ENCODE results near the gene HLA-DMA.

The HLA-DMA gene

GRCh38 chr6:32952817-32953739, at the start of gene HLA-DMA:
Gene HLA-DMA (minus strand): TSS chr6:32953097. CDS start chr6:32953036, 61 bp downstream.
- DNase-seq = peak; percentile 92

GRCh38 chr6:33001685-33002084, 48.8 kb upstream of the HLA-DMA start:
- DNase-seq = no peak

- peak; percentile 37 for DNase-seq
These were observed 47.2 kb upstream of the HLA-DMA start for GRCh38 chr6:33000055-33000454.

GRCh38 chr6:32995448-32995847, 42.6 kb upstream of the HLA-DMA start:
- no peak for DNase-seq

GRCh38 chr6:32993363-32993973, 40.6 kb upstream of the HLA-DMA start:
- no peak for DNase-seq

- DNase-seq = no peak
These were observed 39.1 kb upstream of the HLA-DMA start for GRCh38 chr6:32991972-32992371.

GRCh38 chr6:32989368-32989767, 36.5 kb upstream of the HLA-DMA start:
- no peak for DNase-seq

- DNase-seq = peak; percentile 89
These were observed 31.9 kb upstream of the HLA-DMA start for GRCh38 chr6:32984622-32985389.

GRCh38 chr6:32983964-32984621, 31.2 kb upstream of the HLA-DMA start:
- DNase-seq = peak; percentile 33

- no peak for DNase-seq
These were observed 30.6 kb upstream of the HLA-DMA start for GRCh38 chr6:32983493-32983848.

- no peak for DNase-seq
These were observed 30.0 kb upstream of the HLA-DMA start for GRCh38 chr6:32982702-32983492.

GRCh38 chr6:32982084-32982701, 29.3 kb upstream of the HLA-DMA start:
- DNase-seq = peak; percentile 34

- no peak for DNase-seq
These were observed 27.7 kb upstream of the HLA-DMA start for GRCh38 chr6:32980488-32981038.

GRCh38 chr6:32979720-32980487, 27.0 kb upstream of the HLA-DMA start:
- DNase-seq = no peak

GRCh38 chr6:32977953-32978324, 25.0 kb upstream of the HLA-DMA start:
- DNase-seq = no peak

- DNase-seq = no peak
These were observed 24.5 kb upstream of the HLA-DMA start for GRCh38 chr6:32977272-32977952.

GRCh38 chr6:32976334-32977069, 23.6 kb upstream of the HLA-DMA start:
- no peak for DNase-seq

- no peak for DNase-seq
These were observed 23.0 kb upstream of the HLA-DMA start for GRCh38 chr6:32975886-32976285.
